OCI-LY3 (cell line): ENCODE data around the gene FAM184B.

Experiments used
- H2AFZ ChIP-seq: fragments of 200-600, 300-600 bp; shearing (Covaris generic); 2 replicates; pipeline ENCODE4 v1.6.0; 2014; ENCODE audit warnings: antibody characterized with exemption, low read depth, low read length
- H3K27ac ChIP-seq: fragments of 200-600, 300-600 bp; sonication (generic); 2 replicates; pipeline ENCODE4 v1.5.1; 2014; ENCODE audit warnings: mild to moderate bottlenecking, low read length, moderate library complexity, mixed read lengths
- H3K27me3 ChIP-seq: fragments of 200-600, 300-600 bp; sonication (generic); 2 replicates; pipeline ENCODE4 v1.6.1; 2014; ENCODE audit warnings: low read depth, low read length, mixed read lengths
- H3K36me3 ChIP-seq: fragments of 200-600, 300-600 bp; sonication (generic); replicated peaks from 2 replicates; pipeline ENCODE3; 2014; ENCODE audit warnings: low read depth, low read length, mixed read lengths
- H3K4me1 ChIP-seq: fragments of 300-600, 200-600 bp; sonication (generic); 2 replicates; pipeline ENCODE4 v1.6.1; 2014; ENCODE audit warnings: low read length, mixed read lengths
- H3K4me2 ChIP-seq: fragments of 200-600, 300-600 bp; sonication (generic); 2 replicates; pipeline ENCODE4 v1.6.1; 2014; ENCODE audit warnings: low read length, mixed read lengths
- H3K4me3 ChIP-seq: fragments of 300-600, 200-600 bp; sonication (generic); 2 replicates; pipeline ENCODE4 v1.5.1; 2014; ENCODE audit warnings: antibody characterized with exemption, mild to moderate bottlenecking, low read length, moderate library complexity
- H3K79me2 ChIP-seq: fragments of 300-600, 200-600 bp; shearing (Covaris generic); 2 replicates; pipeline ENCODE4 v1.6.1; 2014; ENCODE audit warnings: mild to moderate bottlenecking, low read length, mixed read lengths
- H3K9ac ChIP-seq: fragments of 300-600, 200-600 bp; shearing (Covaris generic); 2 replicates; pipeline ENCODE4 v1.6.0; 2014; ENCODE audit warnings: mild to moderate bottlenecking, low read length, moderate library complexity
- H3K9me3 ChIP-seq: fragments of 200-600, 300-600 bp; shearing (Covaris generic); 2 replicates; pipeline ENCODE4 v1.6.1; 2014; ENCODE audit warnings: low read length, mixed read lengths; ENCODE audit not compliant: insufficient read depth
- H4K20me1 ChIP-seq: fragments of 200-600, 300-600 bp; sonication (generic); 2 replicates; pipeline ENCODE4 v1.6.1; 2016; ENCODE audit warnings: low read length, mixed read lengths; ENCODE audit not compliant: insufficient read depth
- CTCF ChIP-seq: fragments of 200-600, 300-600 bp; sonication (generic); IDR thresholded peaks from 2 replicates; pipeline ENCODE4 v1.5.1; 2014; ENCODE audit warnings: antibody characterized with exemption, low read length, low read depth
- EZH2phosphoT487 ChIP-seq: fragments of 200-600 bp; shearing (Covaris generic); IDR thresholded peaks from 2 replicates; pipeline ENCODE4 v1.6.1; 2018; ENCODE audit warnings: antibody characterized with exemption, mixed run types, low read depth

The FAM184B gene

DNA sequence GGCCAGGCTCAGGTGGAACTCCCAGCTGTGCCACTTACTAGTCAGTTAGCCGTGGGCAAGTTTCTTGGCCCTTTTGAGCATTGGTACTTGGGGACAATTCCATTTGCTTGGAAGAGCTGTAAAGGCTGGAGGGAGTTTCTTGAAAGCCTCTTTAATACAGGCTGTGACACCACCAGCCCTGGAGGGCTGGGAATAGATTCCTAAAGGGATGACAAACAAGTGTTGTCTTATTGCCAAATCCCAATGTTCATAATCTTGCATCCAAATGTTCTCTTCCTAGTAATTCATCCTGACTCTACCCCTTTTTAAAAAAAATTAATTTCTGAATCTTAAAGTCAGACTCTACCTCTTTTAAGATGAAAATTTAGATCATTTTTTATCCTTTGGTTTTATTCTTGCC, 181.6 kb downstream of the FAM184B start:
- H3K79me2 ChIP-seq = no peaks in the 10 kb centered on the region
- H3K9me3 ChIP-seq = no peaks in the 10 kb centered on the region
- H3K4me1 ChIP-seq = peaks cover 13% of the 10 kb centered on the region
- TF ChIP-seq CTCF (no peak), EZH2phosphoT487 (no peak)
- H3K27ac ChIP-seq = no peak overlapping the region
- H4K20me1 ChIP-seq = peaks cover 8% of the 10 kb centered on the region
- H3K27me3 ChIP-seq = no peaks in the 10 kb centered on the region
- no peak overlapping the region for H3K9ac ChIP-seq
- no peak overlapping the region for H3K4me3 ChIP-seq
- peaks cover 37% of the 10 kb centered on the region for H3K36me3 ChIP-seq
- H3K4me2 ChIP-seq = no peak overlapping the region
- H2AFZ ChIP-seq = no peak overlapping the region

DNA sequence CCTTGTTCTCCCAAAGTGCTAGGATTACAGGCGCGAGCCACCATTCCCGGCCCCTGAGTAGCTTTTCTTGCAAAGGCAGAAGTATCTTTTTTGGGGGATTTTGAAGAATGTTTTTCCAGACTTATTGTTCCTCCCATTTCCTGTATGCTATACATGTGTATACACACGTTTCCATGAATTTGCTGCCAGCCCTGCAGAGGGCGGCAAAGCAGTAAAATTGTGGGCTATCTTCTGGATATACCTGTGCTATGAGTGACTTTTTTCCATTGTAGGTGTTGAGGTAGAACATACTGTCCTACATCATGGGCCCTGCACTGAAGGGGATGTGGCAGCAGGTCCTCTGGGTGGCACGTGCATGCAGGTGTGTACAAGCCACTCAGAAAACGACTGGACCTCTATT, 183.9 kb downstream of the FAM184B start:
- peaks cover 50% of the 10 kb centered on the region for H3K36me3 ChIP-seq
- H3K9ac ChIP-seq = no peak overlapping the region
- H3K79me2 ChIP-seq = no peaks in the 10 kb centered on the region
- TF ChIP-seq CTCF (peak; percentile 51), EZH2phosphoT487 (no peak)
- H3K9me3 ChIP-seq = no peaks in the 10 kb centered on the region
- H3K4me2 ChIP-seq = no peak overlapping the region
- no peak overlapping the region for H2AFZ ChIP-seq
- no peak overlapping the region for H3K27ac ChIP-seq
- no peaks in the 10 kb centered on the region for H3K27me3 ChIP-seq
- H4K20me1 ChIP-seq = peaks cover 12% of the 10 kb centered on the region
- H3K4me1 ChIP-seq = peaks cover 36% of the 10 kb centered on the region
- no peak overlapping the region for H3K4me3 ChIP-seq

- Histone ChIP-seq H3K27me3 (no peaks in the 10 kb centered on the region), H3K36me3 (peaks cover 55% of the 10 kb centered on the region), H3K9ac (no peak overlapping the region), H2AFZ (no peak overlapping the region), H3K79me2 (no peaks in the 10 kb centered on the region), H4K20me1 (peaks cover 12% of the 10 kb centered on the region), H3K4me3 (peak overlapping the region; percentile 38; the same call in 1 of the 2 replicates), H3K4me1 (peaks cover 41% of the 10 kb centered on the region), H3K27ac (peak overlapping the region; percentile 33), H3K4me2 (peak overlapping the region; percentile 57), H3K9me3 (no peaks in the 10 kb centered on the region)
- TF ChIP-seq CTCF (no peak), EZH2phosphoT487 (no peak)
These were observed 185.9 kb downstream of the FAM184B start for GRCh38 chr4:17595471-17596005.

DNA sequence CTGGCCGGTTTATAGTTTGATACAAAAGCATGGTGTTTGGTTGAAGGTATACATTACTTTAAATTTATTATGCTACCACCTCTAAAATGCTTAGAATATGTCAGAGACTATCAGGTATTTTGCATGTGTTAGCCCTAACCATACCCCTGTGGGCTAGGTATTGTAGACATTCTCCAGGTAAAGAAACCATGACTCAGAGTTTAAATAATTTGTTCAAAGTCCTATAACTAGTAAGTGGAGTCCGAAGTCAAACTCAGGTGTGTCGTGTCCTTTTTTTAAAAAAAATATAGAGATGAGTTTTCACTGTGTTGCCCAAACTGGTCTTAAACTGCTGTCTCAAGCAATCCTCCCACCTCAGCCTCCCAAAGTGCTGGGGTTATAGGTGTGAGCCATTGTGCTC, 192.1 kb downstream of the FAM184B start:
- no peak overlapping the region for H2AFZ ChIP-seq
- no peak overlapping the region for H3K4me2 ChIP-seq
- H4K20me1 ChIP-seq = peaks cover 1% of the 10 kb centered on the region; the same call in 1 of the 2 replicates
- H3K27ac ChIP-seq = no peak overlapping the region
- H3K4me1 ChIP-seq = peaks cover 24% of the 10 kb centered on the region
- H3K9me3 ChIP-seq = no peaks in the 10 kb centered on the region
- H3K27me3 ChIP-seq = no peaks in the 10 kb centered on the region
- TF ChIP-seq EZH2phosphoT487 = no peak
- no peak for TF ChIP-seq CTCF
- H3K36me3 ChIP-seq = peaks cover 49% of the 10 kb centered on the region
- no peak overlapping the region for H3K4me3 ChIP-seq
- no peak overlapping the region for H3K9ac ChIP-seq
- no peaks in the 10 kb centered on the region for H3K79me2 ChIP-seq
